LHCN-M2 (cell line): ENCODE results near the gene FTCD. TPM values are rescaled to one million over a fixed set of nuclear protein-coding genes. Genes with fewer than 3 reads are reported as not detected.
A peak's percentile ranks its signal among the peaks of the same experiment; 100 is the strongest.
"Not testable (repeated sequence)": the region's sequence is repeated elsewhere in the genome, so short reads cannot be mapped to it uniquely, and the experiment has no call there.

ENCODE experiments used
- DNase-seq: peaks from one replicate; pipeline ENCODE4 v3.0.0-alpha.2; 2012; ENCODE audit warnings: low read depth
- total RNA-seq: library from RNA; depleted of rRNA; stranded (reverse); fragments of >200 nt; gene quantifications from 2 replicates; pipeline ENCODE4 v1.2.3, GENCODE V29; 2014

Gene FTCD
- total RNA-seq, 1 experiment from 2014 or later, result not detected

DNA sequence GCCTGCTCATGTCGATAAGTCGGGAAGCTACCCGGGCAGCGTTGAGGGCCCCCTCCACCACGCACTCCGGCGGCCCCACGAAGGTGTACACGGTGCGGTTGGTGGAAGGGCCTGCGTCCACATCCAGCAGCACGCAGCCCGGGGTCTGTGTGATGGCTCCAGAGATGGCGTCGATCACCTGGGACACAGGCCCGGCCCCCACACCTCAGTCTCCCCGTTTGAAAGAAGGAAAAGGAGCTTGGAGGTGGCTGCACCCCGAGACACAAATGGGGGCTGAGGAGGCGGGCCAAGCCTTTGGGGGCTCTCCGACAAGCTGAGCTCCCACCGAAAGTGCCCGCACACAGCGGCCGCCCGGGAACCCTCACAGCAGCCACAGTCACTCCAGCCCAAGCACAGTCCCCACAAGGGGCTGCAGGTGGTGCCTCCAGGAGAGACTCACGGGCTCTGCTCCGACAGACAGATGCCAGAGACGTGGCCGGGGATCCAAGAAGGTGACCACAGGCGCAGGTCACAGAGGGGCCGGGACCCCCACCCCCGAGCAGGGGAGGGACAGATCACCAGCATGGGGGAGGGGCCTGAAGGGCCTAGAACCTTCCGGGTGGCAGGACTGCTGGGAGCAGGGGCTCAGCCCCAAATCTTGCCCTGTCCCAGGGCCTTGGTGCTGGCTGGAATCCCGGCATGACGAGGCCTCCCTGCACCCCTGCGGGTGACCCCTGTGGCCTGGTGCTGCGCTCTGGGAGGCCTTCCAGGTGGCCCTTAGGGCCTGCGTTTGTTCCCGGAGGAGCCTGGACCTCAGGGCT lies 1.0 kb downstream of the FTCD start:
- no peak for DNase-seq

DNA sequence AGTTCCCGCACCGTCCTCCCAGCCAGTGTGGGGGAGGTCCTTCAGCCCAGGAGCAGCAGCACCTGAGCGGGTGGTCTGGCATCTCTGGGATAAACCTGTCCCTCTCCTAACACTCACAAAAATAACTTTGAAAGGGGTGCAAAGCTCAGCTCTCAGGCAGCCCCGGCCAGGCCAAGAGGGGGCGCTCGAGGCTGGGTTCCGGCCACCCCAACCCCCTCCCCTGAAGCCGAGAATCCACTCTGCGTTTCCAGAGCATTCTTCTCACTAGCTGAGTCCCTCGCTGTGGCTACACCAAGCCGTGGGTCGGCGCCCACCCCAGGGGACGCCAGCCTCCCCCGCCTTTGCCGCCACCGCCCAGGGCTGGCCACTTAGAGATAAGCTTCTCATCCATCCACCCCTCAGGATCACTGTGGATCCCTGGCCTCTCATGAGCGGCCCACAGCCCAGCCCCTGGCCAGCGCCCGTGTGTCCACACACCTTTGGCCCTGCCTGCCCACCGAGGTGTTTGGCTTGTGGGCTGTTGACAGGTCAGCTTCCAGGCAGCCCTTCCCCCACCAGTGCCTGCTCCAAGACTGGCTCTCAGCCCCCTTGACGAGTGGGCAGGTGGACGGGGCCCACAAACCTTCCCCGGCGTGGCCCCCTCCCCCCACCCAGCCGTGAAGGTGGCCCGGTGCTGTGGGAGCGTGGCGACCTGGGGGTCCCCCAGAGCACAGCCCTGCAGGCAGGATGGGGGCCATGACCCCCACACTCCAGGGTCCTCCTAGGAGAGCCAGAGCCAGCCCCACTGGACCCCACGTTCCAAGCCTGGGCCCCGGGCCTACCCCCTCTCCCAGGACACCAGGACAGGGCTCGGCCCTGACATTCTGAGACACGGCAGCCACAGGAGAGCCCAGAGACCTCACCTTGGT lies 1.9 kb downstream of the FTCD start:
- DNase-seq, result peak; percentile 28

DNA sequence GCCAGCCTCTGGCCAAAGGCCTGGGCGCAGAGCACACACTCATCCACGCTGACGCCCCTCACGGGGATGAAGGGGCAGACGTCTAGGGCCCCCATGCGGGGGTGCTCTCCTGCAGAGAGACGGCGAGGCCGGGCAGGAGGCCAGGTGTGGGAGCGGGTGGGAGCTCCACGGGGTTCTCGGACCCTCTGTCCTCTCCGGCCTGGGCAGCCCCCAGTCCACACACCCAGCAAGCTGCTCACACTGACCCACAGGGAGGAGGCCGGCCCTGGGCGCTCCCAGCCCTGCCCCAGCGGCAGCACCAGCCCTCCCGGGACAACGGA lies 2.5 kb downstream of the FTCD start:
- DNase-seq, result no peak

DNA sequence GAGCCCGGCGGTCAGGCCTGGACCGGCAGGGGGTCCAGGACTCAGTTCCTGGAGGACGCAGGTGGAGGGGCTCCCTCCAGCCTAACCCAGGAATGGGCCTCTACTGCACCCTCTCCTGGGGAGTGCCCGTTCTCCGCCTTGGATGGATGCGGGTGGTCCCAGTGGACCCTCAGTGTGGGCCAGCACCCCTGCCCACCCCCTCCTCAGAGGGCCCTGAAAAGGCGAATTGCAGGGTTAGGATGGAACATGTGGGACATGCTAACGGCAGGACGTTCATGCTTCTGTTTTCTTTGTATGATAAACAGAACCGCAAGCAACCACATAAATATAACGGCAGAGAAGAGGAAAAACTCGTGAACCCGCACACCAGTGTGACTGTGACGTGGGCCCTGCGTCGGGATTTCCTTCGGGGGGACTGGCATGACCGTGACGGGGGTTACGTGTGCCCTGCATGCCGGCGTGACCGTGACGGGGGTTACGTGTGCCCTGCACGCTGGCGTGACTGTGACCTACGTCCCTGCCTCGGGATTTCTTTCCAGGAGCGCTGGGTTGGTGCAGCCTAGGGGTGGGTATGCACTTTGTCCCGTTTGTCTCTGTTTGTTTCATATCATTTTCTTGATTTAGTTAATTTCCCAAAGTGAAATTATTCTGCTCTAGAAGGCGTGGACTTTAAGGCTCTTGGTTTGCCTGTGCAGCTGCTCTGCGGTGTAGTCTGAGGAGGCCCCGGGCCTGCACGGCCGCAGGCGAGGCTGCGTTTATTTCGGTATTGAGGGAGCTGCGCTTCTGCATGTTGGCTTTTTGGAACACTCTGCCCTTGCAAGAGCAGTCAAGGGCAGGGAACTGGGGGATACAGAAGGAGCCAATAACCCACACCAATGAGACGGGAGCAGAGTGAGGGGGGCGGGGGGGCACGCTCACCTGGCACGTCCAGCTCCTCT lies 3.1 kb downstream of the FTCD start:
- DNase-seq, result no peak

- DNase-seq, result no peak
Measured at GRCh38 chr21:46151261-46151988, 4.0 kb downstream of the FTCD start.

GRCh38 chr21:46150491-46151121 lies 4.8 kb downstream of the FTCD start:
- DNase-seq, result no peak

DNA sequence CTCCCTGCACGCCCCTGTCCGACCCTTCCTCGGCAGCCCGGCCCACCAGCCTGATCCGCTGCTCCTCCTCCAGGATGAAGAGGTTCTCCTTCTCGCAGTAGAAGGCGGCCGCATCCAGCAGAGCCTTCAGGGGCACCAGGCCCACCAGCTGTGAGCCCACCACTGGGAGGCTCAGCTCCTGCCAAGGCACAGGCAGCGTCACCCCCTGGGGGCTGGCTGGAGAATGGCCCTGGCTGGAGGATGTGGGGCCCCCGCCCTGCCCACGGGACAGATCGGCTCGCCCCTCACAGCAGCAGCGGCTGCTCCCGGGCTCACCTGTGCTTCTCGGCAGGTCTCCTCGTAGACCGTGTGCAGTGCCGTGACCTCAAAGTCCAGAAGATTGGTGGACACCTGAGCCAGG lies 5.3 kb downstream of the FTCD start:
- DNase-seq, result no peak

DNA sequence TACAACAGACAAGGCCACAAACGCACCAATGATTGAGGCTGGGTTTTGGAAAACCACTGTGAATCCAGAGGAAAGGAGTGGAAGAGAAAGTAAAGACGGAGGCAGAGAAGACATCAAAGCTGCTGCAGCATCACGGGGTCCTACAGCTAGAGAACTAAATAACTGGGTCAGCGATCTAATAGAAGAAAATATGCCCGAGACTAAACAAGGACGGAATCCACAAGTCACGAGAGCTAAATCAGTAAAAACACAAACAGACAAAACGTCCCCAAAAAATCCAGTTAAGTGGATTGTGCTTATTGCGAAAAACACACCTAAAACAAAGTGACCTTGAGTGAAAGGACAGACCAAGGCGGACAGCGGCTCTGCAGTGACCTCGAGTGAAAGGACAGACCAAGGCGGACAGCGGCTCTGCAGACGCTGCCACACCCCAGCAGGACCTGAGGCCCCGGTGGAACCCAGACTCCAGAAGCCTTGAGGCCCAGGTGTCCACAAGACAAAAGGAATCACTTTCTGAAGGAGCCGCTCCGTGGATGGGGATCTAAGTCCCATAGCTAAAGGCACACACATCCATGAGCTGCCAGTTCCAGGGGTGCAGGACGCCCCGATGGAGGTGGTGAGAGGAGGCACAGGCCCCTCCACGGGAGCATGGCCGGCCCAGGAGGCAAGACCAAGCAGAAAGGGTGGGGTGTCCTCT lies 6.0 kb downstream of the FTCD start:
- no peak for DNase-seq

- DNase-seq, result no peak
Measured at GRCh38 chr21:46148106-46148505, 7.3 kb downstream of the FTCD start.

DNA sequence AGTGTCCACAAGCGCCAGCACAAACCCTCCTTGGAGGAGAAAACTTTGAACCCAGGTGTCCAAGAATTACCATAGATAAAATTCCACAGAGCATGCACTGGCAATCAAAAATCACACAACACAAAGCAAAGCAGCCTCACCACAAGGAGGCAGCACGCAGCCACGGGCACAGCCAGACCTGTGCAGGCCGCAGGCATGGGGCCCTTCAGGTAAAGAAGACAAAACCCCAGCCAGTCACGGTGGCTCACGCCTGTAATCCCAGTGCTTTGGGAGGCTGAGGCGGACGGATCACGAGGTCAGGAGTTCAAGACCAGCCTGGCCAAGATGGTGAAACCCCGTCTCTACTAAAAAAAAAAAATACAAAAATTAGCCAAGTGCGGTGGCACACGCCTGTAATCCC lies 8.0 kb downstream of the FTCD start:
- not testable (repeated sequence) for DNase-seq

DNA sequence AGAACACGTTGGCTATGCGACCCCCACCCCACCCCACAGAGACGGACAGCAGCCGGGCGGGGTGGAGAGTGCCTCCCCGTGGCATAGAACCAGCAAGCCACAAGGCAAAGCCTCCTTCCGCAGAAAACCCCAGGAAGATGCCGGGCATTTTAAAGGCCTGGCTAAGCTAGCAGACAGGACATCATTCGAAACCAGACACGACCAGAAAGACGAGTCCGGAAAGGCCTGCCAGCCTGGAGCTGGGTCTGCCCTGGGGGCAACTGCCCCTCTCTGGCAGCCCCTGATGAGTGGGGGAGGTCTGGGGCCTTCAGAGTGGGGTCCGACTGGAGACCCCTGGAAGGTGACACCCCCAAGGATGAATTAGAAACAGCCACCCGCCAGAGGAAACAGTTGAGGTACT lies 8.5 kb downstream of the FTCD start:
- DNase-seq, result no peak

DNA sequence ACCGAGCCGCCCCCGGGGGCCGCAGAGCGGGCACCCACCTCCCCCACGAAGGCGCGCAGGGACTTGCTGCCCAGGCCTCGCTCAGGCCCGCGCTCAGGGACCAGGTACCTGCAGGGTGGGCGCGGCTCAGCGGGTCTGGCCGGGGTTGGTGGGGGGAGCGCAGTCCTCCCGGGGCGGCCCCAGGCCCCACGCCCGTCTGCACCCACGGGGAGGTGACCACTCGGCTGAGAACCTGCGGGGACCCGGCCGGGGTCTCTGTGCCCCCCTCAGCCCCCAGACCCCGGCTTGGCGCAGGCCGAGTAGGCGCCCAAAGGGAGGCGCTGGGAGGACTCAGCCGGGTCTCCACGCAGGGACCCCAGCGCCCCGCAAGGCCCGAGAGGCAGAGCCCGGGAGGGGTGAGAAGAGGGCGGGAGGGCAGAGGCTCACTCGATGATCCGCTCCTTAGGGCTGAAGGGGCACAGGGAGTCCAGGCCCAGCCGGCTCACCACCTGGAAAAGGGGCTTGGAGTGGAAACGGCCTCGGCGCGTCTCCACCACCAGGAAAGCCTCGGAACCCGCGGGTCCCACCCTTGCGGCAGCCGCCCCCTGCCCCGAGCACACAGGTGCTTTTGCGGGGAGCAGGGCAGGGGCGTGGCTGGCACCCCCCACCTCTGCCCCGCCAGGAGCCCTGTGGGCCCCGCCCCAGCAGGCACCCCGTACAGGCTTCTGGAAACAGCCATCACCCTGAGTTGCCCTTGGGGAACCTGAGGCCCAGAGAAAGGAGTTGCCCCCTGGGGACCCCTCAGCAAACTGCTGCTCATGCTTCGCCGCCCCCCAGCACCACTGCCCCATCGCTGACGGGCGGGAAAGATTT lies 9.3 kb downstream of the FTCD start:
- DNase-seq, result no peak

- DNase-seq, result no peak
Measured at GRCh38 chr21:46145159-46145839, 10.1 kb downstream of the FTCD start.

DNA sequence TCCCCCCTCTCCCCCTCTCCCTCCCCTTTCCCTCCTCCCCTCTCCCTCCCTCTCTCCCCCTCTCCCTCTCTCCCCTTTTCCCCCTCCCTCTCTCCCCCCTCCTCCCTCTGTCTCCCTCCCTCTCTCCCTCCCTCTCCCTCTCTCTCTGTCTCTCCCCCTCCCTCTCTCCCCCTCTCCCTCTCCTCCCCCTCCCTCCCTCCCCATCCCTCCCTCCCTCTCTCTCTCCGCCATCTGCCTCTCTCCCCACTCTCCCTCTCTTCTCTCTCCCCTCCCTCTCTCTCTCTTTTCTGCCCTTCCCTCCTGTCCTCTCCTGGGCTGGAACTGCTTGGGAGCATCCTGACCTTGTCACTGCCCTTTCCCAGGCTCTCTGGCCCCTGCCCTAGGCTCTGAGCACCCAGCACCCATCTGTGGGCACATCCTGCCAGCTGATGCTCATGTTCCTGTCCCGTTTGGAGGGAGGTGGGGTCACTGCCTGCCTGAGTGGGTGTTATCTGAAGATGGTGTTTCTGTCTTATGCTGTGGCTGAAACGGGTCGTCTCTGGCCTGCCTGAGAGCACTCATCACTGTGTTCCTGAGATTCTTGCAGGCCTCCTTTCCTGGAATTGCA lies 10.8 kb downstream of the FTCD start:
- DNase-seq, result no peak

DNA sequence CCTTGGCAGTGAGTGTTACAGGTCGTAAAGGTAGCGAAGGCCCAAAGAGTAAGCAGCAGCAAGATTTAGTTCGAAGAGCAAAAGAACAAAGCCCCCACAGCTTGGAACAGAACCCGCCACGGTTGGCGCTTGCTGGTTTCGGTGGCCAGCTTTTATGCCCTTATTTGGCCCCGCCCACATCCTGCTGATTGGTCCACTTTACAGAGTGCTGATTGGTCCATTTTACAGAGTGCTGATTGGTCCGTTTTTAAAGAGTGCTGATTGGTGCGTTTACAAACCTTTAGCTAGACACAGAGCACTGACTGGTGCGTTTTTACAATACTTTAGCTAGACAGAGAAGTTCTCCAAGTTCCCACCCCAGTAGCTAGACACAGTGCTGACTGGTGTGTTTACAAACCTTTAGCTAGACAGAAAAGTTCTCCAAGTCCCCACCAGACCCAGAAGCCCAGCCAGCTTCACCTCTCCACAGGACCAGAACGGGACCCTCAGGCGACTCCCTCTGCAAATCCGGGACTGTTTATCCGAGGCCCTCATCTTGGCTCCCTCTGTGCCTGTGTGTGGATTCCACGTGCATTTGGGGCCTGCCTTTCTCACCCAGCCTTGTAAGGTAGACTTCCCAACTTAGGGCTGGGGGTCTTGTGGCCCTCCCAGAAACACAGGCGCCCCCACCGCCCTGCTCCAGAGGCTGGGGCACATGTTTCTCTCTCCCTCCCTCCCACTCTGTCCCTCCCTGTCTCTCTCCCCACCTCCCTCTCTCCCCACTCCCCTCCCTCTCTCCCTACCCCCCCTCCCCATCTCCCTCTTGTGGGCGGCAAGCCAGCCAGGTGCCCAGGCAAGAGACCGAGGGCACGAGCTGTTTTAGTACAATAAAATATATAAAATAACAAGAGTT lies 12.6 kb downstream of the FTCD start:
- no peak for DNase-seq

- DNase-seq, result no peak
Measured at GRCh38 chr21:46141767-46142581, 13.4 kb downstream of the FTCD start.
